ENCODE measurements around the gene GXYLT1.
A peak's percentile ranks its signal among the peaks of the same experiment; 100 is the strongest.
"Not testable (repeated sequence)": the region's sequence is repeated elsewhere in the genome, so short reads cannot be mapped to it uniquely, and the experiment has no call there.

GXYLT1 gene, protein sequence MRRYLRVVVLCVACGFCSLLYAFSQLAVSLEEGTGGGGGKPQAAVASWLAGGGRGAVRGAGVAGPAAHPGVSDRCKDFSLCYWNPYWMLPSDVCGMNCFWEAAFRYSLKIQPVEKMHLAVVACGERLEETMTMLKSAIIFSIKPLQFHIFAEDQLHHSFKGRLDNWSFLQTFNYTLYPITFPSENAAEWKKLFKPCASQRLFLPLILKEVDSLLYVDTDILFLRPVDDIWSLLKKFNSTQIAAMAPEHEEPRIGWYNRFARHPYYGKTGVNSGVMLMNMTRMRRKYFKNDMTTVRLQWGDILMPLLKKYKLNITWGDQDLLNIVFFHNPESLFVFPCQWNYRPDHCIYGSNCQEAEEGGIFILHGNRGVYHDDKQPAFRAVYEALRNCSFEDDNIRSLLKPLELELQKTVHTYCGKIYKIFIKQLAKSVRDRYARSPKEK

DNA sequence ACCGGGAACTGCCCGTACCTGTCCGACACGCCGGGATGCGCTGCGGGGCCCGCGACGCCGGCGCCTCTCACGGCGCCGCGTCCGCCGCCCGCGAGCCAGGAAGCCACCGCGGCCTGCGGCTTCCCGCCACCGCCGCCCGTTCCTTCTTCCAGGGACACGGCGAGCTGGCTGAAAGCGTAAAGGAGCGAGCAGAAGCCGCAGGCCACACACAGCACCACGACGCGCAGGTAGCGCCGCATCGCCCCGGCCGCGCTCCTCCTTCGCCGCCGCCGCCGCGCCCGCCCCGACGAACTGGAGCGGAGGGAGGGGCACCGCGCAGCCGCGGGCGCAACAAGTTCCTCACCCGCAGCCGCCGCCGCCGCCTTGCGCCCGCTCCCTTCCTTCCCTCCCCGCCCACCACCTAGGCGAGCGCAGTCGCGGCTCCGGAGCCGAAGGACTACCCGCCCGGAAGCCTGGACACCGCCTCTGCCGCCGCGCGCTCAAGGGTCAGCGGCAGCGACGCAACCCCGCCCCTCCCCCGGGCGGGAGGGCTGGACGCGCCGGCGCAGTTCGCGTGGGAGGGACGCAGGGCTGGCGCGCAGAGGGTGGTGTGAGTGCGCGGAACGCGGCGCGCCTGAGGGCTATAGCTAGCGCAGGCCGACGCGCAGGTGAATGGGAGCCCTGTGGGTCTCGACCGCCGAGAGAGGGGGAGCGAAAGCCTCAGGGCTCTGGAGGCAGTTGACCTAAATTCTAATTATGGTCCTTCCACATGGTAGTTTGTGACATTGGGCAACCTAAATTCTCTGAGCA is at the start of gene GXYLT1:
GXYLT1 (minus strand) TSS at position 467 of the 789 bp plus-strand sequence; CDS start at position 239, 228 bp downstream.
- peak; percentile 99 for DNase-seq (ENCODE audit: low spot score)

DNA sequence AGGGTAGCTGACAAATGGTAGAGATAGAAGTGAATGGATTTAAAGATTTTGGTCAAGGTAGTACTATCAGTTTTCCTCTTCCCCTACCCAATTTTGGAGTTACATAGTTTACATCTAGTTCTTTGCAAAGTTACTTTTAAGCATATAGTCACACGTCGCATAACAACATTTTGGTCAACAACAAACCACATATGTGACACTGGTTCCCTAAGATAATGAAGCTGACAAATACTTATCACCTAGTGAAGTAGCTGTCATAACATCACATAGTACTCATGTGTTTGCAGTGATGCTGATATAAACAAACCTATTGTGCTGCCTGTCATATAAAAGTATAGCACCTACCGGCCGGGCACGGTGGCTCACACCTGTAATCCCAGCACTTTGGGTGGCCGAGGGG is 48.0 kb upstream of the GXYLT1 start:
- DNase-seq (ENCODE audit: low spot score) = no peak

DNA sequence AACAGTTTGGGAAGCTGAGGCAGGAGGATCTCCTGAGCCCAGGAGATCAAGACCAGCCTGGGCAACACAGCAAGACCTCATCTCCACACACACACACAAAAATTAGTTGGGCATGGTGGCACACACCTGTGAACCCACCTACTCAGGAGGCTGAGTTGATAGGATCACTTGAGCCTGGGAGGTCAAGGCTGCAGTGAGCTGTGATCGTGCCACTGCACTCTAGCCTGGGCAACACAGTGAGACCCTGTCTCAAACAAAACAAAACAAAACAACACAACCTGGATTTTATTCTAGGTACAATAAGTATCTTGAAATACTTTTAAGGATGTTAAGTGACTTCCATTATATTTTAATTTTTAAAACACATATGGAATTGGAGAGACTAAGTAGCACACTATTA is 47.6 kb upstream of the GXYLT1 start:
- no peak for DNase-seq (ENCODE audit: low spot score)

DNA sequence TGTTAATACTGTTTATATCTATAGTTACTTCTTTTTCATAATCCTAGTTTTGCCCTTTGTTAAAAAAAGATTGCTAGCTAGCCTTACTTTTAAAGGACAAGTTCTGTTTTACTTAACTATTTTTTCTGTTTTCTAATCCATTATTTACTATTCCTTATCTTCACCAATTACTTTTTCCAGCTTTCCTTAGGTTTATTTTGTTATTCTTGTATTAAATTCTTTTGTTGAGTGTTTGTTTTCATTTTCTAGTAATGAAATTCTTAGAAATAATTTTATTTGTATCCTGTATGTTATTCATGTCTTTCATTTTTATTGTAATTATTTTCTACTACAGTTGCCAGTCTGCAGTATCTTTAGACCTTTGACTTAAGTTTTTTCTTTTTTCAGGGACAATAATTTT is 45.7 kb upstream of the GXYLT1 start:
- DNase-seq (ENCODE audit: low spot score) = no peak

DNA sequence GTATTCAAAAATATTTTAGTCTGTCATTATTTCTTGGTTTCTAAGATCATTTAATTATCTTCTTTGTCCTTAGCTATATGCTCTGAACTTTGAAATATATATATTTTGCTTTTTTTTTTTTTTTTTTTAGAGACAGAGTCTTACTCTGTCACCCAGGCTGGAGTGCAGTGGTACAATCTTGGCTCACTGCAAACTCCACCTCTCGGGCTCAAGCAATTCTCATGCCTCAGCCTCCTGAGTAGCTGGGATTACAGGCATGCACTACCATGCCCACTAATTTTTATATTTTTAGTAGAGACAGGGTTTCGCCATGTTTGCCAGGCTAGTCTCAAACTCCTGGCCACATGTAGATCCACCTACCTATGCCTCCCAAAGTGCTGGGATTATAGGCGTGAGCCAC is 43.6 kb upstream of the GXYLT1 start:
- DNase-seq (ENCODE audit: low spot score) = not testable (repeated sequence)

DNA sequence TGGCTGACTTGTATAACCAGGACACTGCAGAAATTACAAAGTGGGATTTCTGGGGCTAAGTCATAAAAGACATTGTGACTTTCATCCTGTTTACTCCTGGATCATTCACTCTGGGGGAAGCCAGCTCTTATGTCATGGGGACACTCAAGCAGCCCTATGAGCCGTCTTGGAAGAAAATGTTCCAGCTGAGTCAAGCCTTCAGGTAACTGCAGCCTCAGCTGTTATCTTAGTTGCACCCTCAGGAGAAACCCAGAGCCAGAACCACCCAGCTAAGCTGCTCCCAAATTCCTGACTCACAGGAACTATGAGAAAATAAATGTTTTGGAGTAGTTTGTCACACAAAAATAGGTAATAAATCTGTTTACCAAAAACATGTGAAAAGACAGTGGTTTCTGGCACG is 43.1 kb upstream of the GXYLT1 start:
- DNase-seq (ENCODE audit: low spot score) = no peak

DNA sequence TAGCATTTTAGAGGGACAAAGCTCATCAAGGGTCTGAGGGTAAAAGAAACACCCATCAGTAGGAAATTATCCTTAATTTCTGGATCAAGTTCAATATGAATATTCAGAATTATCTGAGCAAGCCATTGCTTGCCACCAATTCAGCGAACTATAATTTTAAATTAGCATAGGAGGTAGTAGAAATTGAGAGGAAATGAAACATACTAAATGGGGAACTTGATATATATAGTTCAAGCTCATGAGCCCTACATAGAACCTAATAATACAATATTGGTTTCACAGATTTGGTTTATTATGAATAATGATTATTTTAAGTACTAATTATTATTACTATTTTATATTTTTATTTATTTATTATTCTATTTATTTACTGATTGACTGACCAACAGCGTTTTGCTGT is 42.1 kb upstream of the GXYLT1 start:
- DNase-seq (ENCODE audit: low spot score) = no peak

DNA sequence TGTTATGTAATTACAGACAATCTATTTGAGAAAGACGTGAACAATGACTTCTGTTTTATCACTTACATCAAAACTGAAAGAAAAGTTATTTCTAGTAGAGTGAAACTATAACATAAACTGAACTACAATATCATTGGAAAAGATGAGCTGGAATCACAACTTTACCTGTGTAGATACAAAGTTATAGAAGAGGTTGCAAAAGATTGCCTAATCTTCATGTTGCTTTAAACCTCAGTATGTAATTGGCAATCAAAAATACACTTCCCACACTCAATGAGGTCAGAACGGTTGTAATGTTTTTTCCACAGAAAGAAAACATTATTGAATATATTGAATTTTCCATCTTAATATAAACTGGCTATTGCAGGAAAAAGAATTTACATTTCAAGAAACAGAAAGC is 37.7 kb upstream of the GXYLT1 start:
- DNase-seq (ENCODE audit: low spot score) = no peak

DNA sequence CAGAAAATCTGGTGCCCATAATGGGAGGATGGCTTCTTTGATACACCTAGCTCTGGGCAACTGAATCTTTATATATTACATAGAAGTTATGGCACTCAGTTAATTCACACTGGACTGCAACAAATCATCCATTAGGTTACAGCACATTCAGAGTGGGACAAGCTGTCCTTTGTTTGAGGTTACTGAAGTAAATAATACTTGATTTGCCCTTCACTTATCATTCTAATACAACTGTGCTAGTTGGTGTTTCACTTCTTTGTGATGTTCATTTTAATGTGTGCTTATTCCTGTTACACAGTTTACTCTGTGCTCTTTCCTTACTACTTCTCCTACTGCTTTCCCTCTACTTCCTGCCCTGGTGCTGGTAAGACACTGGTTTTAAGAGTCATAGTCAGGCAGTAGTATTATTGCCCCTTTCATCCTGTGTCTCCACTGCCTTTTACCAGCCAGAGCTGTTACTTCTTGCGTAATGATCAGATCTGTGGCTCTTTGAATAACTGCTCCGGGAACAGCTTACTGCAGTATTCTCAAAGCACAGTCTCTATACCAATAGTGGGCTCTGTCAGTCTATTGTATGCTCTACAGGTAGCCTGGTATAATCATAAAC is 36.4 kb upstream of the GXYLT1 start:
- peak; percentile 30 for DNase-seq (ENCODE audit: low spot score)

DNA sequence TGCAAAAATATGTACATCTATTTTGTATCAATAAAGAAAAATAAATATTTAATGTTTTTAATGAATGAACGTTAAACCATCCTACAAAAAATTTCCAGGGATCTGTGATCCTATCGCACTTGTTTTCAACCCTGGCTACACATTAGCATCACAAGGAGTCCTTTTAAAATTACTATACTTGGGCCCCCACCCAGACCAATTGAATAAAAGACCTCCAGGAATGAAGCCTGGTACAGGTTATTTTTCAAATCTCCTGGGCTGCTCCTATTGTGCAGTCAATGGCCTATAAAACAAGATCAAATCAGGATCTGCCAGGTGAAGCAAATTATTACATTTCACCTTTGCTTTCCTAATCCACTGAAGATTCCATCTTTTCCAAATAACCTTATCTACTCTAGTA is 33.4 kb upstream of the GXYLT1 start:
- DNase-seq (ENCODE audit: low spot score) = no peak

DNA sequence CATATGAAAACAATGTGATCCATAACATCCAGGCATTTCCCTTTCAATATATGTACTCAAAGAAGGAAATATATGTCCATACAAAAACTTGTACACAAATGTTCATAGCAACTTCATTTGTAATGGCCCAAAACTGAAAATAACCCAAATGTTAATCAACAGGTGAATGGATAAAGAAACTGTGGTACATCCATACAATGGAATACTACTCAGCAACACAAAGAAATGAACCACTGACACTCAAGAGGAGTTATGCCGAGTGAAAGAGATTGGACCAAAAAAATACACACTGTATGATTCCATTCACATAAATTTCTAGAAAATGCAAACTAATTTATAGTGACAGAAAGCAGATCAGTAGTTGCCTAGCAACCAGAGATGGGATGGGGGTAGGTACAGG is 30.3 kb upstream of the GXYLT1 start:
- no peak for DNase-seq (ENCODE audit: low spot score)

DNA sequence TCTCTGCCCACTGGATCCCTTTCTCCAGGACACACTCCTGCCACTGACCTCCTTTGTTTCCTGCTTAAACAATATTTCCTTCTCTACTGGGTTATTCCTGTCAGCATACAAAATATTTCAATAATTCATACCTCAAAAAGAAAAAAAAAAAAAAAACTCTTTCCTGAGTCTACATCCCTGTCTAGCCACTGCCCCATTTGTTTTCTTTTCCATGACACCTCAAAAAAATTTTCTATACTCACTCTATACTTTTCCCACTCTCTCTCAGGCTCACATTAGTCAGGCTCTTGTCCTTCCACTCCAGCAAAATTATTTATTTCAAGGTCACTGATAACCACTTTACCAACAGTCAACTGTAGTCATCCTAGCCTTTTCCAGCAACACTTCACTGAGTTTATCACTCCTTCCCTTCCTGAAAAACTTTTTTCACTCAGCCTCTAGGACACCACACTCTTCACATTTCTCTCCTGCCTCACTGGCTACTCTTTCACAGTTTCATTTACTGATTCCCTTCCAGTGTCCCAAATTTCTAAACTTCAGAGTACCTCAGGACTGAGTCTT is 29.4 kb upstream of the GXYLT1 start:
- no peak for DNase-seq (ENCODE audit: low spot score)

DNA sequence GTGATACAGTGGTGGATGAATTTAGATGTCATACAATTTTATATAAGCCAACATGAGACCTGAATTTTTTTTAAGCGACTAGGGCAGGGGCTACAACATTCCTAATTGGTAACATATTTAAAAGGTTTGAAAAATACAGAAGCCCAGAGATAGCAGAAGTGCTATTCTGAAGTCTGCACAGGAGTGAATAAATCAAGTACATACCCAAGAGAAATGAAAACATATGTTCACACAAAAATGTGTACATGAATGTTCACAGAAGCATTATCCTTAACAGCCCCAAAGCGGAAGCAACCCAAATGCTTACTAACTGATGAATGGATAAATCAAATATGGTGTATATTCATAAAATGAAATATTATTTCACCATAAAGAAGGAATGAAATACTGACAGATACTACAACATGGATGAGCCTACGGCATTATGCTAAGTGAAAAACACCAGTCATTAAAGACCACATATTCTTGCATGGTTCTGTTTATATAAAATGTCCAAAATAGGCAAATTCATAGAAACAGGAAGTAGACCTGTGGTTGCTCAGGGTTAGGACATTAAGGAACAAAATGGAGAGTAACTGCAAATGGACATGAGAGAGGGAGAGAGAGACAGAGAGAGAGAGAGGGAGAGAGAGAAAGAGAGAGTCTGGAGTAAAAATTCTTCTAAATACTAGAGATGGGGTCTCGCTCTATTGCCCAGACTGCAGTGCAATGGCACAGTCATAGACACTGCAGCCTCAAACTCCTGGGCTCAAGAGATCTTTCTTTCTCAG is 28.0 kb upstream of the GXYLT1 start:
- no peak for DNase-seq (ENCODE audit: low spot score)

DNA sequence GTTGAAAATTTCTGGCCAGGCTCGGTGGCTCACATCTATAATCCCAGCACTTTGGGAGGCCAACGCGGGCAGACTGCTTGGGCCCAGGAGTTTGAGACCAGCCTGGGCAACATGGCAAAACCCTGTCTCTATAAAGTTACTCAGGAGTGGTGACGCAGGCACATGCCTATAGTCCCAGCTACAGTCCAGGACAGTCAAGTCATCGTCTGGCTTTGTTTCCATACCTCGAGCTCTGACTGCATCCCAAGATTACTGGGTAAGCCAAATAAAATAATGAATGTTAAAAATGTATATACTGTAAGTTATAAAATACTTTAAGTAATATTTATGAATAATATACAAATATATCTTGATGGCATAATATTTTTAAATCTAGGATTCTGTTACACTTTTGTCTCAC is 23.0 kb upstream of the GXYLT1 start:
- no peak for DNase-seq (ENCODE audit: low spot score)

DNA sequence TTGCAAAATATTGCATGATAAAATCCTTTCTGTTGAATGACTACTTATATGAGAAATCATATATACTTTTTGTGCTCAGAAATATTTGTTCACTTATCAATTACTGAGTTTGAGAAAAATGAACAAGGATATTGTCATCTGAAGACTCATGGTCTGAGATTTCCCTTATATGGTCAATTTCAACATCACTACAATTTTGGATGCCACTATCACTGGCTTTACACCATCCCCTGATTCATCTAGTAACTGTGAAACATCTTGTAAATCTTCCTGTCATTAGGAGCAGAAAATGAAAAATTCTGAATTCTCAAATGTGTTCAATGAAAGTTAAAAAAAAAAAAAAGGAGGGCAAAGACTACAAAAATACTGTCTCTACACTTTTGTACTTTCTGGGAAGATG is 21.8 kb upstream of the GXYLT1 start:
- DNase-seq (ENCODE audit: low spot score) = no peak

DNA sequence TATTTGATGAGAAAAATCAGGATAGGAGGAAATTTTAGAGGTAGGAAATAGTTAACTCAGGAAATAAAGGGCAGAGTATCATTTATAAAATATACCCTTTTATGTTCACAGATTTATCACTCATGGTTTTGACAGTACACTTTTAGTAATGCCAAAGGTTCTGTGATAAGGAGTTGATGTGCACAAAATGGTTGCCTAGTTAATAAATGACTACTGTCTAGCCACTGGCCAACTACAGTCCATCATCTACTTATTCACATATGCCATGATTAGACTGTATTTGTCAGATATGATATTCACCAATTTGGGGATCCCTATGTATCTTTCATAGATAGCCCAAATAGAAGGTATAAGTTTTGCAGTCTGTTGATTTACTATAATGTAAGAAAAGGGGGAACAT is 19.2 kb upstream of the GXYLT1 start:
- no peak for DNase-seq (ENCODE audit: low spot score)

DNA sequence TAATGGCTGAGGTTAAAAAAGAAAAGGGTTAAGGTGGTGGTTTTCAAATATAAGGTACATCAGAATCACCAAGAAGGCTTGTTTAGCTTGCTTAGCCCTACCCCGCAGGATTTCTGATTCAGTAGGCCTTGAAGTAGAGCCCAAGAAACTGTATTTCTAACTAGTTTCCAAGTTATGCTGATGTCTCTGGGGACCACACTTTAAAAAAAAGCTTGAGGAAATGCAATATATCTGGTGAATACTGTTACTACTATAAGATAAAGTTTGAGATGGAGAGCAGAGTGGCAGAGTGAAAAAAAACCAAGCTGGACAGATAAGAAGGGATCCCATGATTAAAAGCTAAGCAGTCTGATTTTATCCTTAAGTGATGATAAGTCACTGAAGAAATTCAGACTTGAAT is 18.3 kb upstream of the GXYLT1 start:
- no peak for DNase-seq (ENCODE audit: low spot score)

DNA sequence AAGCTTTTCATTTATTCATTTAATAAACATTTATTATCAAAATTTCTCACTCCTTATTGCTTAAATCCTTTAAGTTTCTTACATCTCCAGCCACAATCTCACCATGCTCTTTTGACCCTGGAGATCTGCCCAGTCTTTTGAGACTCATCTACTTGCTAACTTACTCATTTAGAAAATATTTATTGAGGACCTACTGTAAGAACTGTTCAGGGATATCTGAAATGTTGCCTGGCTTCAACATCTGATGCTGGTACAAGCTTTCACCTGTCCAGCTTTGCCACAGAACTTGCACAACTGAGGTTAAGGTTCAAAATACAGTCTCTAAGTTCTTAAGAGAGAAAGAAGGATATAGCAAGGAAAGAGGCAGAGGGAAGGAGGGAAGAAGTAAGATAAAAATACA is 17.5 kb upstream of the GXYLT1 start:
- DNase-seq (ENCODE audit: low spot score) = peak; percentile 43

DNA sequence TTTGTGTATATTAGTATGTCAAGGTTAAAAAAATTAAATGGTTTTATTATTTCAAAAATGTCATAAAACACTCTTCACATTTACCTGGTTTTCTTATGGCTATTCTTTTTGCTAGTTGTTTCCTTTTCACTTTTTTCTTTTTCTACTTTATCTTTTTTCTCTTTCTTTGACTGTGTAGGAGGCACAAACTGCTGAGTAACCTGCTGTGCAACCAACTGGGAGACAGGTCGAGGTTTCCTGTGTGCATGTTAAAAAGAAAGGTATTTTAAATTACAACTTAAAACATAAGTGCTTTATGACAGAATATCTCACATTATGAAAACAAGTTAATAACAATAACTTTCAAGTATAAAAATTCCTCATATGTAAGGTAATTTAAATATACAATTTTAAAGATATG is 16.9 kb upstream of the GXYLT1 start:
- DNase-seq (ENCODE audit: low spot score) = no peak

DNA sequence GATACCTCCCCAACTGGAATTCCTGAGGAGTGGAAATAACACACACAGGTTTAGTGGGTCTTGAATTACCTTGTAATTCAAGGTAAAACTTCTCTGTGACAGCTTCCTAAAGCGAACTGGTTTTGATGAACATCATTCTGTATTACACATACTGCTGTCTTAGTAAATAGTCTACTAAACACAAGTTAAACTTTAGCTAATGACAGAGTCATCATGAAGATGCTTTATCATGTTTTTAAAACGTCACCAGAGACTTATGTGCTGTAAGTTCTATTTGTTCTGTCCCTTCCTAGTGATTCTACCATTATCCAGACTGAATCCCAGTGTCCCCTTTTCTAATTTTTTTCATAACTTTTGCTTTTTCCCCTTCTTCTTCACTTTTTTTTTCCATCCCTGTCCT is 11.6 kb upstream of the GXYLT1 start:
- DNase-seq (ENCODE audit: low spot score) = no peak

DNA sequence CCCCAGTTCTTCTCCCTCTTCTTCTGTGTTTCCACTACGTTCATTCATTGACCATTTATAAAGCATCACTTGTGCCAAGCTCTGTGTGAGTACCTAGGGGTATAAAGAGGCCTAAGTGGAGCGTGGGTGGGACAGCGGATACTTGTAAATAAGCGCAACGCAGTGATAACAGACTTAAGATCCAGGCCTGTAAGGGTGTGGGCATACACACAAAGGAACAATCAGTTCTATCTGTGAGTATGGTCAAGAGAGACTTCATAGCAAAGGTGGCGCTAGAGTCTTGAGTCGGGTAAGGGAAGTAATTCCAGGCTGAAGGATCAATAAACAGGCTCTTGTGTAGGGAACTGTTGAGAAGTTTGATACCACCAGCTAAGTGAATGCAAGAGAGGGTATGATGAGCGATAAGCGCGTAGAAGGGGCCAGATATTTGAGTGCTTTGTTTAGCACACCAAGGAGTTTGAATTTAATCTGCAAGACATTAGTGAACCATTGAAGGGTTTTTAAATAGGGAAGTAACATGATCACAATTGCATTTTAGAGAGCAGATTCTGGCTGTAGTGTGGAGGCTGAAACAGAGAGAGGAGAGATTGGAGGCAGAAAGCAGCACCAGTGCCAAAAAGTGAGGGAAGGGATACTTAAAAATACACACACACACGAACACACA is 1.0 kb upstream of the GXYLT1 start:
- DNase-seq (ENCODE audit: low spot score) = no peak
